ENCODE data around the gene FBRSL1. TPM values are rescaled to one million over a fixed set of nuclear protein-coding genes. Genes with fewer than 3 reads are reported as not detected.
"Not testable (repeated sequence)": the region's sequence is repeated elsewhere in the genome, so short reads cannot be mapped to it uniquely, and the experiment has no call there.

FBRSL1 gene
- total RNA-seq, 1 donor from 2014 or later = 43.7 TPM

GRCh38 chr12:132466241-132467201, 23.4 kb upstream of the FBRSL1 start:
- intact Hi-C loops (cut with DNase I) = no loop called here
- DNase-seq (ENCODE audit: low spot score) (no peak), ATAC-seq (no peak)

GRCh38 chr12:132467511-132467910, 22.4 kb upstream of the FBRSL1 start:
- intact Hi-C loops (cut with DNase I) = no loop called here
- no peak for DNase-seq (ENCODE audit: low spot score)
- no peak for ATAC-seq

- DNase-seq (ENCODE audit: low spot score) (no peak), ATAC-seq (no peak)
- intact Hi-C loops (cut with DNase I) = no loop called here
Measured at GRCh38 chr12:132469423-132469822, 20.5 kb upstream of the FBRSL1 start.

- DNase-seq (ENCODE audit: low spot score) = no peak
- intact Hi-C loops (cut with DNase I) = no loop called here
- ATAC-seq = no peak
Measured at GRCh38 chr12:132470397-132470796, 19.6 kb upstream of the FBRSL1 start.

- intact Hi-C loops (cut with DNase I) = no loop called here
- peak; percentile 43 for ATAC-seq
- no peak for DNase-seq (ENCODE audit: low spot score)
Measured at GRCh38 chr12:132471011-132471857, 18.7 kb upstream of the FBRSL1 start.

GRCh38 chr12:132471858-132472255, 18.1 kb upstream of the FBRSL1 start:
- intact Hi-C loops (cut with DNase I) = no loop called here
- no peak for DNase-seq (ENCODE audit: low spot score)

GRCh38 chr12:132472386-132472785, 17.6 kb upstream of the FBRSL1 start:
- intact Hi-C loops (cut with DNase I) = no loop called here
- no peak for DNase-seq (ENCODE audit: low spot score)
- no peak for ATAC-seq

More at GRCh38 chr12:132471858-132472255, 18.1 kb upstream of the FBRSL1 start:
- no peak for ATAC-seq

- no peak for DNase-seq (ENCODE audit: low spot score)
- intact Hi-C loops (cut with DNase I) = no loop called here
- ATAC-seq = peak; percentile 26
Measured at GRCh38 chr12:132474237-132474741, 15.7 kb upstream of the FBRSL1 start.

GRCh38 chr12:132474799-132475303, 15.1 kb upstream of the FBRSL1 start:
- DNase-seq (ENCODE audit: low spot score); ATAC-seq; intact Hi-C loops (cut with DNase I): not testable (repeated sequence)

- intact Hi-C loops (cut with DNase I) = no loop called here
- ATAC-seq (peak; percentile 23), DNase-seq (ENCODE audit: low spot score) (no peak)
Measured at GRCh38 chr12:132475304-132476037, 14.5 kb upstream of the FBRSL1 start.

GRCh38 chr12:132476038-132476414, 13.9 kb upstream of the FBRSL1 start:
- intact Hi-C loops (cut with DNase I) = no loop called here
- DNase-seq (ENCODE audit: low spot score) = no peak

GRCh38 chr12:132476421-132476820, 13.5 kb upstream of the FBRSL1 start:
- intact Hi-C loops (cut with DNase I) = no loop called here
- DNase-seq (ENCODE audit: low spot score) (no peak), ATAC-seq (peak; percentile 20)

More at GRCh38 chr12:132476038-132476414, 13.9 kb upstream of the FBRSL1 start:
- ATAC-seq = peak; percentile 9

- ATAC-seq (peak; percentile 34), DNase-seq (ENCODE audit: low spot score) (no peak)
- intact Hi-C loops (cut with DNase I) = no loop called here
Measured at GRCh38 chr12:132477017-132477702, 12.8 kb upstream of the FBRSL1 start.

GRCh38 chr12:132477703-132478432, 12.1 kb upstream of the FBRSL1 start:
- intact Hi-C loops (cut with DNase I) = no loop called here
- DNase-seq (ENCODE audit: low spot score) (no peak), ATAC-seq (no peak)

- ATAC-seq (no peak), DNase-seq (ENCODE audit: low spot score) (no peak)
- intact Hi-C loops (cut with DNase I) = no loop called here
Measured at GRCh38 chr12:132478433-132478803, 11.5 kb upstream of the FBRSL1 start.

- intact Hi-C loops (cut with DNase I) = no loop called here
- ATAC-seq = no peak
- no peak for DNase-seq (ENCODE audit: low spot score)
Measured at GRCh38 chr12:132478845-132479244, 11.1 kb upstream of the FBRSL1 start.

- DNase-seq (ENCODE audit: low spot score) (no peak), ATAC-seq (no peak)
- intact Hi-C loops (cut with DNase I) = no loop called here
Measured at GRCh38 chr12:132479291-132479690, 10.7 kb upstream of the FBRSL1 start.
